Measurements from ENCODE around the gene KAT8. TPM values are rescaled to one million over a fixed set of nuclear protein-coding genes. Genes with fewer than 3 reads are reported as not detected.

Gene KAT8
- total and polyA plus RNA-seq, 2 of the 13 experiments (the other 11 are each of a cell fraction or from before 2014, with no cell fraction given), result 79.0 to 84.2 TPM

GRCh38 chr16:31179747-31180459 is 62.4 kb downstream of the KAT8 start, which contains the start of gene FUS (continued):
- TF ChIP-seq ZNF609 (CRISPR knock-in tag; IDR thresholded peaks at IDR 0.05; ENCODE audit: borderline replicate concordance) (peak; percentile 42), NFYC (CRISPR knock-in tag; IDR thresholded peaks at IDR 0.05) (peak; percentile 56; the same call in 1 of the 2 replicates), PRDM4 (CRISPR knock-in tag; IDR thresholded peaks at IDR 0.05; ENCODE audit: borderline replicate concordance) (peak; percentile 84), TARDBP (CRISPR knock-in tag; IDR thresholded peaks at IDR 0.05) (peak; percentile 69), ZSCAN30 (CRISPR knock-in tag; IDR thresholded peaks at IDR 0.05) (peak; percentile 98), MLLT10 (CRISPR knock-in tag; IDR thresholded peaks at IDR 0.05) (peak; percentile 93; the same call in 1 of the 2 replicates), ZC3H4 (CRISPR knock-in tag; IDR thresholded peaks at IDR 0.05; ENCODE audit: borderline replicate concordance) (peak; percentile 86), ZMAT5 (CRISPR knock-in tag; IDR thresholded peaks at IDR 0.05; ENCODE audit: borderline replicate concordance, low read depth) (no peak), MNT (IDR thresholded peaks at IDR 0.05) (no peak), KLF6 (CRISPR knock-in tag; IDR thresholded peaks at IDR 0.05) (peak; percentile 98), SP1 (IDR thresholded peaks at IDR 0.05) (peak; percentile 90), SP1 (CRISPR knock-in tag; IDR thresholded peaks at IDR 0.05) (peak; percentile 96), MBNL3 (CRISPR knock-in tag; conservative IDR thresholded peaks at IDR 0.05) (no peak; the same call in 1 of the 2 replicates), DDIT3 (CRISPR knock-in tag; IDR thresholded peaks at IDR 0.05) (peak; percentile 88; the same call in 1 of the 2 replicates), ETV6 (CRISPR knock-in tag; conservative IDR thresholded peaks at IDR 0.05) (peak; percentile 88; the same call in 1 of the 2 replicates), HOXA5 (CRISPR knock-in tag; IDR thresholded peaks at IDR 0.05) (peak; percentile 97), GRHL1 (CRISPR knock-in tag; conservative IDR thresholded peaks at IDR 0.05) (no peak; the same call in 1 of the 2 replicates)

All from HepG2 (cell line).